T-helper 2 cell treated with Interferon-gamma antibody and Interleukin-4, amounts not matched to agents 5 μg/mL and 100 μg/mL, for 36 hours (primary cell): ENCODE results near the gene HEATR5A.
A peak's percentile ranks its signal among the peaks of the same experiment; 100 is the strongest.

ENCODE experiments used
- DNase-seq: peaks from one replicate; pipeline ENCODE4 v3.0.0; 2021; ENCODE audit warnings: low spot score
- H3K27ac Mint-ChIP-seq: one replicate; pipeline ENCODE4 v1.8.0; 2021; ENCODE audit warnings: mild to moderate bottlenecking, mixed read lengths
- H3K27me3 Mint-ChIP-seq: one replicate; pipeline ENCODE4 v1.8.0; 2021; ENCODE audit warnings: low read depth, mixed read lengths
- H3K36me3 Mint-ChIP-seq: one replicate; pipeline ENCODE4 v1.8.0; 2021; ENCODE audit warnings: low read depth, mixed read lengths
- H3K4me1 Mint-ChIP-seq: one replicate; pipeline ENCODE4 v1.8.0; 2021; ENCODE audit warnings: low read depth, mixed read lengths
- H3K4me3 Mint-ChIP-seq: one replicate; pipeline ENCODE4 v1.8.0; 2022; ENCODE audit warnings: mild to moderate bottlenecking, moderate library complexity, mixed read lengths
- H3K9me3 Mint-ChIP-seq: one replicate; pipeline ENCODE4 v1.8.0; 2021; ENCODE audit warnings: mixed read lengths

HEATR5A gene

DNA sequence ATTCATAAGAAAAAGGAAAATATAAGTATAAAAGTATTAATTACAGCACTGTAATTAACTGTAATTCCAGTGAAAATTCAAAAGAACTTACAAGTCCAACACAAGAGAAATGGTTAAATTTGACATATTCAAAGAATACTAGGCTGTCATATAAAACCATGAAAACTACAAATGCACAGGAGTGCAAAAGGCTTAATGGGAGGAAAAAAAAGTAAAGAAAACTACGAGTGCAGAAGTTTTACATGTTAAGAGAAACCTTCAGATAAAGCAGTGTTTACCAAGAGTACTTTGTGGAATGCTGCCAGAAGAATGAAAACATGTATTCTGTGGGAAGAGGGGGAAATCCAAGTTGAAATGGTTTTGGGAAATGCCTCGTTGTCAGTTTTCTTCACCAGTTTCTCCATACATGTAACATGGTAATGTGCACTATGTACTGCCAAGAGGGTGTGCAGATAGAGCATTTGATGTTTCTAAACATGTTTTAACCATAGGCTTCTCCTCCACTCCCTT, 9.1 kb downstream of the HEATR5A start:
- no peak overlapping the region for H3K4me3 Mint-ChIP-seq
- no peaks in the 10 kb centered on the region for H3K9me3 Mint-ChIP-seq
- H3K27me3 Mint-ChIP-seq, result no peaks in the 10 kb centered on the region
- H3K4me1 Mint-ChIP-seq, result peaks cover 14% of the 10 kb centered on the region
- H3K27ac Mint-ChIP-seq, result no peak overlapping the region
- no peak for DNase-seq
- H3K36me3 Mint-ChIP-seq, result peaks cover 5% of the 10 kb centered on the region

DNA sequence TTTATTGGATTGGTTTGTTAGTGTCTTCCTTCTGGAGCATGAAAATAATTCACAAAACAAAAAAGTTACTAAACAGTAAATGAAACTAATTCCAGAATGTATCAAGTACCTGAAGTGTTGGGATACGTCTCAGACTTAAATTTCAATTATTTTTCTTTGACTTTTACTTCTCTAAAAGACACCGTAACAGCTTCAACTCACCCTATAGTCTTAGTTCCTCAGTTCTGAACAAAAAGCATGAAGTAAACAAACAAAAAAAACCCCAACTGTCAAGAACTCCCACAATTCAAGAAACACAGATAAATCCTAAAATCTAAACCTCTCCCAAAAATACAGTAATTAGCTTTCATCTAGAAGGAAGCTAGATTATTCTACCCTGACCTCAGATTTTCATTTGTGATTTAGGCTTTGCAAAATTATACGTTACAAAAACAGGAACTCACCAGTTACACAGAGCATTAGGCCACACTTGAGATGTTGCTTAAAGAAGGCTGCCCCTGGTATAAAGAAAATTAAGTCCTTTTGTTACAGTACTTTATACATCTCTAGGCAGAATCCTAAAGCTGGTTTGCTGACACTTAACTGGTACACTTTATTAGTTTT, 10.2 kb downstream of the HEATR5A start:
- H3K4me3 Mint-ChIP-seq, result no peak overlapping the region
- no peak for DNase-seq
- H3K27ac Mint-ChIP-seq, result no peak overlapping the region
- peaks cover 14% of the 10 kb centered on the region for H3K4me1 Mint-ChIP-seq
- H3K9me3 Mint-ChIP-seq, result no peaks in the 10 kb centered on the region
- H3K36me3 Mint-ChIP-seq, result peaks cover 5% of the 10 kb centered on the region
- no peaks in the 10 kb centered on the region for H3K27me3 Mint-ChIP-seq

DNA sequence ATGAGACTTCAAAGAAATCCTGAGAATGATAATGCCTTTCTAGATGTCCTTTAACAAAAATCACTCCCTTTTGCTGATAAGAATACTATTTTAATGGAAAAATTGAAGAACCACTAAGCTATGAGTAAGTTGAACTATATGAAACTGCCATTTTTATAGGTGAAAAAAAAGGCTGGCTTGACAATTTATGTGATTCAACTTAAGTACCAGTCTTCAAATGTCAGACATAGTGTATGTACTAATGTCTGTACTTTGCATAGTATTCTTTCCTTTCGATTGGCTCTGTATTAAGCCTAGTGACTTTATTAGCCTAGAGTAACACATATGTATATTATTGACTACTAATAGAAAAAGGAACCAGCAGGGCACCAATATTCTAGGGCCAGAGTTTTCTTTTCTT, 11.9 kb downstream of the HEATR5A start:
- no peak for DNase-seq
- Mint-ChIP-seq H3K27me3 (no peaks in the 10 kb centered on the region), H3K27ac (no peak overlapping the region), H3K4me3 (no peak overlapping the region), H3K9me3 (no peaks in the 10 kb centered on the region), H3K36me3 (peaks cover 5% of the 10 kb centered on the region), H3K4me1 (peaks cover 9% of the 10 kb centered on the region)

DNA sequence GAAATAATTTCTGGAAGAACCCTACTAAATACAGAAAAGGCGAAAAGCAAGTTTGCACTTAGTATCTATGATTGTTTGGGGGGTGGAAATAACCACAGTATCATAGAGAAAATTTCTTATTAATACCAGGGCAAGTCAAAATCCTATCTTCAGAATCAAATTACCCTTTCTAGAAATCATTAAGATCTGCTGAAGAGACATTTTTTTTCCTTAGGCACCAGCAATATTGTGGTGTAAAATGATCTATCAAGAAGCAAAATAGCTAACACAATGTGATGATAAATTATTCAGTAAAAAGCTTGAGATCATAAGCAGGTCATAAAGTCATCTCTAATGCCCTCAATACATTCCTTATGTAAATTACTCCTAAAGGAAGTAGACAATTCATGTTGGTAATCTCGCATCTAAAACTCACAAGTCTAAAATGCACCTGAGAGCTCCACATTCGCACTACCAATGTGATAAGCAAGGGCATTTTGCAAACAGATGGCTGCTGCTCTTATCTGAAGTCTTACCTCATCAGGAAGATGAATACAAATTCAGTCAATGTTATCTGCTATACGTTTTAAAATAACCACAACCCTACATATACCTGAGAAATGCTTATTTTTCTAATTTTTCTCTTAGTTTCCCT, 14.6 kb downstream of the HEATR5A start:
- Mint-ChIP-seq H3K9me3 (no peaks in the 10 kb centered on the region), H3K4me3 (no peak overlapping the region), H3K27me3 (no peaks in the 10 kb centered on the region), H3K27ac (no peak overlapping the region), H3K4me1 (peaks cover 7% of the 10 kb centered on the region), H3K36me3 (peaks cover 6% of the 10 kb centered on the region)
- DNase-seq, result no peak

DNA sequence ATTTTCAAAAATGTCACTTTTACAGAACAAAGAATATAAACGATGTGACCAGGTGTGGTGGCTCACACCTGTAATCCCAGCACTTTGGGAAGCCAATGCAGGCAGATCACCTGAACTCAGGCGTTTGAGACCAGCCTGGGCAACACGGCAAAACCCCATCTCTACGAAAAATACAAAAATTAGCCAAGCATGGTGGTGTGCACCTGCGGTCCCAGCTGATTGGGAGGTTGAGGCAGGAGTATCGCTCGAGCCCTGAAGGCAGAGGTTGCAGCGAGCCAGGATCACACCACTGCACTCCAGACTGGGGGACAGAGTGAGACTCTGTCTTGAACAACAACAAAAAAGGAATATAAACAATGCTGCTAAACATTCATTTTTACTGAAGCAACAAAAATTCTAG, 15.2 kb downstream of the HEATR5A start:
- H3K36me3 Mint-ChIP-seq, result peaks cover 7% of the 10 kb centered on the region
- no peak overlapping the region for H3K27ac Mint-ChIP-seq
- H3K4me3 Mint-ChIP-seq, result no peak overlapping the region

DNA sequence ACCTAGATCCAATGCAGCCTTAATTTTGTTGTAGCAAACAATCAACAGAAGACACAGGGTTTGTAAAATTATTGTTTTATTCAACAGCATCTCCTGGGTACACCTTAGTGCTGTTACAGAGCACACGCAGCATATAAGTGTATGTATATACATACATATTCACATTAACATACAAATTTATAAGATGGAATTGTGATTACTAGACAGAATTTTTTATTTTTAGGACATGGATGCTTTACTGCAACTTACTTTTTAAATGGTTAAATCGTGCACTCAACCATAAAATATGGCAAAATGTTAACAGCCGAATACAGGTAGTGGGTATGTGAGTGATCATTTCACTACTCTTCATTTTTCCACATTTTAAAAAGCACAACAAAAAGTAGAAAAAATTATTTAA, 16.6 kb downstream of the HEATR5A start:
- Mint-ChIP-seq H3K36me3 (peaks cover 4% of the 10 kb centered on the region), H3K27me3 (no peaks in the 10 kb centered on the region), H3K4me1 (peaks cover 8% of the 10 kb centered on the region), H3K4me3 (no peak overlapping the region), H3K27ac (no peak overlapping the region), H3K9me3 (no peaks in the 10 kb centered on the region)
- no peak for DNase-seq

More for the DNA sequence above, 15.2 kb downstream of the HEATR5A start:
- no peaks in the 10 kb centered on the region for H3K27me3 Mint-ChIP-seq
- no peaks in the 10 kb centered on the region for H3K9me3 Mint-ChIP-seq
- no peak for DNase-seq
- peaks cover 6% of the 10 kb centered on the region for H3K4me1 Mint-ChIP-seq

DNA sequence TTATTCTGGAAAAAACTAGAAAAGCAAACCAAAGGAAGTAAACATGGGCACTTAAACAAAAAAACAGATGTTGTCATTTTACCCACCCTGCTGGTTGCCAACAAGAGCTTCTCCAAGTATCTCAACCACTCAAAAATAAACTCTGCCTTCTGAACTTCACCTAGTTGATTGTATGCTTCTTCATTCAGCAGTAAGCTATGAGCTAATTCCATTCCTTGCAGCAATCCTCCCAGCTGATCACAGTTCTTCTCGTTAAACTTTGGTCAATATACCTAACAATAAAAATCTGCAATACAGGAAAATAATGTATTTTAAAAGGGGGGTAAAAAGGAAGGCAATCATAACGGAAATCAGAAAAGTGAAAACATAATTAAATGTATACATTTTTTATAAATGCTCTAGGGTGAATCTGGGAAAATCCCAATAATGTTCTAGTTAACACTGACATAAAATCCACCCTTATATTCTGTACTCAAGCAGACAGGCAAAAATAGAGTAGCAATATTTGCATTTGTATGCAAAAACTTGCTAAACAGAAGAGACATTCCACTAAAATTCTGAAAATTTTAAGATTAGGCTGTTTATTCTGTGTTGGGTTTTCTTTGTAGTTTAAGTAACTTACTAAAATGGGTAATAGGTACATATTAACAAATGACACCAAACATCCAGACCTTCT, 17.4 kb downstream of the HEATR5A start:
- Mint-ChIP-seq H3K4me3 (no peak overlapping the region), H3K9me3 (no peaks in the 10 kb centered on the region), H3K4me1 (peaks cover 8% of the 10 kb centered on the region), H3K27me3 (no peaks in the 10 kb centered on the region), H3K27ac (no peak overlapping the region), H3K36me3 (peaks cover 7% of the 10 kb centered on the region)
- no peak for DNase-seq

DNA sequence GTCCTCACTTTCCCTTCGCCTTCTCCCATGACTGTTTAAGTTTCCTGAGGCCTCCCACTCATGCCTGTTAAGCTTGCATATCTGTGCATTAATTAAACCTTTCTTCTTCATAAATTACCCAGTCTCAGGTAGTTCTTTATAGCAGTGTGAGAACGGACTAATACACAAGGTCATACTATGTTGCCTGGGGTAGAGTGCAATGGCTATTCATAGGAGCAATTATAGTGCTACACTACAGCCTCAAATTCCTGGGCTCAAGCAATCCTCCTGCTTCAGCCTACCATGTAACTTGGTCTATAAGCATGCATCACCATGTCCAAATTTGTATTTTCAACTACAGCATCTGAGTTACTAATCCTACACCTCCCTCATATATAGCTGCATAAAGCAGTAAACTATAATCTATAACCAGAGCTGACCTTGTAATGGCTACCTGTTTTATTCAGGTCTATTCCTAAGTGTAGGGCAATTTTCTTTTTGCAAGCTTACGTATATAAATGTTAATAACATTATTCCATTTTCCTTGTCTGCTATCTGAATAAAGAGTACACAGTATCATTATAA, 18.9 kb downstream of the HEATR5A start:
- no peaks in the 10 kb centered on the region for H3K27me3 Mint-ChIP-seq
- no peak overlapping the region for H3K4me3 Mint-ChIP-seq
- H3K4me1 Mint-ChIP-seq, result peaks cover 8% of the 10 kb centered on the region
- H3K27ac Mint-ChIP-seq, result no peak overlapping the region
- DNase-seq, result no peak
- peaks cover 7% of the 10 kb centered on the region for H3K36me3 Mint-ChIP-seq
- H3K9me3 Mint-ChIP-seq, result no peaks in the 10 kb centered on the region

DNA sequence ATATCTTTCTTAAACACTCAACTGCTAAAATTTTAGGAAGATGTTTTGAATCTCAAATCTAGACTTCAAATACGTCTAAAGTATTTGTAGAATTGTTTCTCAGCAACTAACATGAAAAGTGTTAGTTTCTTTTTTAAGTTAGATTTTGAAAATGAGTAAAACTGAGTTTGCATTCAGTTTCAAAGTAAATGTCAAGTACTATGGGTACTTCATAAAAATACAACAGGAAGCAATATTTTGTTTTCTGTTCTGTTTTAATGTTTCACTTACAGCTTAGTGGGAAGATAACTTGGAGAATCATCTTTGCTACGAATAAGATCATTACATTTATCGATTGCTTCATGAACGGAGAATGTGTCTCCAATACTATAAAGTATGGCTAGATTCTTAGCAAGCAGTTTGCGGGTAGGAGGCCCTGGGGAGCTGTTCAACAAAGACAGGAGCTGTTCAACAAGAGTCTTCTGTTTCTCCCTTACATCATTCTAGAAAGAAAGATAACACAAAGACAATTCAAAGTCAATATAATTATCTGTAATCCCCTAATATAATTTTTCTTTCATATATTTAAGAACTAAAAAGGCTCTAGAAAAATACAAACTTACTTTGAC, 20.2 kb downstream of the HEATR5A start:
- H3K9me3 Mint-ChIP-seq, result no peaks in the 10 kb centered on the region
- peak overlapping the region; percentile 0 for H3K4me3 Mint-ChIP-seq

DNA sequence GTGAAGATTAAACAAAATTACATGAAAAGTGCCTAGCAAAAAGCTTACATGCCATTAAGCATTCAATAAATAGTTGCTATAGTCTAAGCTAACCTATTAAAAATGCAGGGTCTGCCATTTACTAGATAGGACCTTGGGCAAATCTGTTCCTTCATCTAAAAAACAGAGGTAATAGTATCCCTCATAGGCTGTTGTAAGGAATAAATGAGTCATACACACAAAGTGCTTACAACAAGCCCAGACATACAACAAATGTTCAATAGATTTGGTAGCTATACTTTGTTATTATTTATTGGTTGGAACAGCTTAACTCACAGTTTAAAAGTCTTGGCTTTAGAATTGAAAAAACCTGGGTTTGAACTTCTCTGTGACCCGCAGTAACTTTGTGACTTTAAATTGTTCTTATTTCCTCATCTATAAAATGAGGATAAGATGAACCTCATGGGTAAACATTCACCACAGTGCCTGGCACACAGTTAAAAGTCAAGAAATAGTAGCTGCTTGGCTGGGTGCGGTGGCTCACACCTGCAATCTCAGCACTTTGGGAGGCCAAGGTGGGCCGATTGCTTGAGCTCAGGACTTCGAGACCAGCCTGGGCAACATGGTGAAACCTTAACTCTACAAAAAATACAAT, 24.7 kb downstream of the HEATR5A start:
- H3K9me3 Mint-ChIP-seq, result no peaks in the 10 kb centered on the region
- peaks cover 9% of the 10 kb centered on the region for H3K4me1 Mint-ChIP-seq
- no peak overlapping the region for H3K27ac Mint-ChIP-seq
- H3K4me3 Mint-ChIP-seq, result no peak overlapping the region
- no peaks in the 10 kb centered on the region for H3K27me3 Mint-ChIP-seq
- H3K36me3 Mint-ChIP-seq, result peaks cover 5% of the 10 kb centered on the region
- no peak for DNase-seq

More for the DNA sequence above, 20.2 kb downstream of the HEATR5A start:
- H3K27me3 Mint-ChIP-seq, result no peaks in the 10 kb centered on the region
- H3K4me1 Mint-ChIP-seq, result peaks cover 8% of the 10 kb centered on the region
- no peak for DNase-seq
- H3K27ac Mint-ChIP-seq, result peak overlapping the region; percentile 42
- peaks cover 7% of the 10 kb centered on the region for H3K36me3 Mint-ChIP-seq

DNA sequence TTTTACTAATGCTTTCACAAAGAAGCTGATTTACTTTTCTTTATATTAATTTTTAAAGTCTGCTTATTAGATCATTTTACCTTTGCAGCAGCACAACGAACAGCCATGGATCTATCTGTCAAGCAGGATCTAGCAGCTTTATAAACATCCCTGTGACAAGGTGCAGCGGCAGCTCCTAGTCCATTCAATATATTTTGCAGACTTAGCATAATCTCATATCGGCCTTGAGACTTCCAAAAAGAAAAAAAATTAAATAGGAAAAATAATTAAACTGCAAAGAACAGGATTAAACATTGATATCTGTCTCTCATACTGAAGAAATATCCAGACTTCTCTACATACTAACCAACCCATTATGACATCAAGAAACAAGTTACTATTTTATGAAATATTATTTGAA, 25.2 kb downstream of the HEATR5A start:
- no peaks in the 10 kb centered on the region for H3K27me3 Mint-ChIP-seq
- no peak overlapping the region for H3K4me3 Mint-ChIP-seq
- no peak for DNase-seq
- H3K27ac Mint-ChIP-seq, result no peak overlapping the region
- H3K36me3 Mint-ChIP-seq, result peaks cover 4% of the 10 kb centered on the region
- no peaks in the 10 kb centered on the region for H3K9me3 Mint-ChIP-seq
- H3K4me1 Mint-ChIP-seq, result peaks cover 8% of the 10 kb centered on the region

DNA sequence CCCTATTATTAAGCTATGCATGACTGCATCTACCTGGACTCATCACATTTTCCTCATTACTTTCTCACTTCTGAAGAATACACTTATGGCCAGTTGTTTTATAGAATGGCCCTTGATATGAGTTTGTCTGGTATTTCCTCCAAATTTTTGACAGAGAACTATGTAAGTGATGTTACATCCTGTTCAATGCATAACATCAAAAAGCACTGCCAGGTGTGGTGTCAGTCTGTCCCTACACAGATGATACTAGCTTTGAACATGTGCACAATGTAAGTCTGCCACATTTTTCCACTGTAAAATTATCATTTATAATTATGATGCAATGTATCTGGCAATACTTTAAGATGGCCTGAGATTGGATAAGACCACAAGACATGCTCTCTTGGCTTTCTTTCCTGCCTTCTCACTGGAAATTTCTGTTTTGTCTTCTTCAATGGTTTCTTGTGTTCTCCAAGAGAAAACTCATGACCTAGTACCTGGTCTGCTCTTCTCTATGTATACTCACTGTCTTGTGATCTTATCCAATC, 28.3 kb downstream of the HEATR5A start:
- Mint-ChIP-seq H3K4me3 (no peak overlapping the region), H3K9me3 (no peaks in the 10 kb centered on the region), H3K27ac (no peak overlapping the region), H3K27me3 (no peaks in the 10 kb centered on the region), H3K36me3 (no peaks in the 10 kb centered on the region), H3K4me1 (peaks cover 15% of the 10 kb centered on the region)
- no peak for DNase-seq

DNA sequence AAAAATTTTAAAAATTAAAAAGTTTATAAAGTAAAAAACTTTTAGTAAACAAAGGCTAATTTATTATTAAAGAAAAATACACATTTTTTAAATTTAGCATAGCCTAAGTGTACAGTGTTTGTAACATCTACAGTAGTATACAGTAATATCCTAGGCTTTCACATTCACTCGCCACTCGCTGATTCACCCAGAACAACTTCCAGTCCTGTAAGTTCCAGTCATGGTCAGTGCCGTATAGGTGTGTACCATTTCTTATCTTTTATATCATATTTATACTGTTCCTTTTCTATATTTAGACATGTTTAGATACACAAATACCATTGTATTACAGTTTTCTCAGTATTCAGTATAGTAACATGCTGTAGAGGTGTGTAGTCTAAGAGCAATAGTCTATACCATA, 28.9 kb downstream of the HEATR5A start:
- Mint-ChIP-seq H3K9me3 (no peaks in the 10 kb centered on the region), H3K36me3 (no peaks in the 10 kb centered on the region)

More for the DNA sequence above, 28.9 kb downstream of the HEATR5A start:
- Mint-ChIP-seq H3K27ac (no peak overlapping the region), H3K27me3 (no peaks in the 10 kb centered on the region), H3K4me1 (peaks cover 15% of the 10 kb centered on the region), H3K4me3 (no peak overlapping the region)
- DNase-seq, result no peak
